ENCODE data around the gene HES5. TPM values are rescaled to one million over a fixed set of nuclear protein-coding genes. Genes with fewer than 3 reads are reported as not detected.

The HES5 gene
- polyA plus RNA-seq, 3 donors, result not detected

DNA sequence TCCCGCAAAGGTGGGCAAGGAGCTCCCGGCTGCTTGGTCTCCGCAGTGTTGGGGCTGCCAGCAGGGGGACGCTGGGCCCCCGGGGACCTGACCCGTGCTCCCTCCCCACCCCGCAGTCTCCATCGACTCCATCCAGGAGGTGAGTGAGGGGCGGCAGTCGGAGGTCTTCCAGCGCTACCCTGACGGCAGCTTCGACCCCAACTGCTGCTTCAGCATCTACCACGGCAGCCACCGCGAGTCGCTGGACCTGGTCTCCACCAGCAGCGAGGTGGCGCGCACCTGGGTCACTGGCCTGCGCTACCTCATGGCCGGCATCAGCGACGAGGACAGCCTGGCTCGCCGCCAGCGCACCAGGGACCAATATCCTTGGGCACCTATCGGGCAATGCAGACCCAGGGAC, 50.4 kb downstream of the HES5 start:
- no peak overlapping the region for H3K4me3 Mint-ChIP-seq
- WGBS (ENCODE audit: insufficient coverage), result 91% methylated on average over 28 of the region's 28 CpGs

DNA sequence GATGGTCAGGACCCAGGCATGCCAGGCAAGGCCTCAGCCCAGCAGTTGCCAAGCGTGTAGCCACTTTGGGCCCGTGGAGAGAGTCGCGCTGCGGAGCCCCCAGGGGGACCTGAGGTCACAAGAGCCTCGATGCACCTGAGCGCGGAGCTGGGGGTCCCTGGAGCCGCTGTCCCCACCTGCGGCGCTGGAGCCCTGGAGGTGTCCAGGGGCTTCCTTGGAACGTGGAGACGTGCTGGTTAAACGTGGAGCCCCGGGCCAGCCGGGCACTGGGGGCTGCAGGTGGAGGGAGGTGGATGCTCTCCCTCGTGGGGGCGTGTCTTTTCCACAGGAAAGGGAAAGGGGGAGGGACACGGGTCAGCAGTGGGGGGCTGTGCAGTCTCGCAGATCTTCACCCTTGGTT, 50.9 kb downstream of the HES5 start:
- H3K27ac ChIP-seq (ENCODE audit: low read depth in 1 of 2, low read length in 2 of 2), result no peak overlapping the region
- no peaks in the 10 kb centered on the region for H3K27me3 ChIP-seq (ENCODE audit: control insufficient read depth in 2 of 2, insufficient read depth in 2 of 2, low read length in 2 of 2)
- Mint-ChIP-seq H3K36me3 (no peaks in the 10 kb centered on the region), H3K27me3 (ENCODE audit: low read depth in 3 of 3) (peaks cover 0 to 2% (median 1%) of the 10 kb centered on the region in 3 donors), H3K27ac (peak overlapping the region in 1 of 7 donors; percentile 43), H3K4me1 (no peaks in the 10 kb centered on the region), H3K9me3 (no peaks in the 10 kb centered on the region), H3K4me3 (no peak overlapping the region)
- TF ChIP-seq, protein P1, sequence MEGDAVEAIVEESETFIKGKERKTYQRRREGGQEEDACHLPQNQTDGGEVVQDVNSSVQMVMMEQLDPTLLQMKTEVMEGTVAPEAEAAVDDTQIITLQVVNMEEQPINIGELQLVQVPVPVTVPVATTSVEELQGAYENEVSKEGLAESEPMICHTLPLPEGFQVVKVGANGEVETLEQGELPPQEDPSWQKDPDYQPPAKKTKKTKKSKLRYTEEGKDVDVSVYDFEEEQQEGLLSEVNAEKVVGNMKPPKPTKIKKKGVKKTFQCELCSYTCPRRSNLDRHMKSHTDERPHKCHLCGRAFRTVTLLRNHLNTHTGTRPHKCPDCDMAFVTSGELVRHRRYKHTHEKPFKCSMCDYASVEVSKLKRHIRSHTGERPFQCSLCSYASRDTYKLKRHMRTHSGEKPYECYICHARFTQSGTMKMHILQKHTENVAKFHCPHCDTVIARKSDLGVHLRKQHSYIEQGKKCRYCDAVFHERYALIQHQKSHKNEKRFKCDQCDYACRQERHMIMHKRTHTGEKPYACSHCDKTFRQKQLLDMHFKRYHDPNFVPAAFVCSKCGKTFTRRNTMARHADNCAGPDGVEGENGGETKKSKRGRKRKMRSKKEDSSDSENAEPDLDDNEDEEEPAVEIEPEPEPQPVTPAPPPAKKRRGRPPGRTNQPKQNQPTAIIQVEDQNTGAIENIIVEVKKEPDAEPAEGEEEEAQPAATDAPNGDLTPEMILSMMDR (IDR thresholded peaks at IDR 0.05), result no peak
- H3K36me3 ChIP-seq (replicated peaks in 1 of 2; ENCODE audit: control insufficient read depth in 1 of 2, insufficient read depth in 2 of 2, low read length in 2 of 2), result no peaks in the 10 kb centered on the region
- H2AFZ ChIP-seq (ENCODE audit: insufficient read depth, low read depth, low read length, poor library complexity, severe bottlenecking), result no peak overlapping the region
- H3K4me1 ChIP-seq (ENCODE audit: control insufficient read depth in 1 of 2, insufficient read depth in 2 of 2, low read length in 2 of 2), result no peaks in the 10 kb centered on the region
- no peaks in the 10 kb centered on the region for H3K79me2 ChIP-seq (ENCODE audit: insufficient read depth, low read length)
- no peaks in the 10 kb centered on the region for H3K9me3 ChIP-seq (replicated peaks in 1 of 2; ENCODE audit: control insufficient read depth in 1 of 2, insufficient read depth in 1 of 2, low read length in 2 of 2)
- no peak overlapping the region for H3K4me3 ChIP-seq (replicated peaks in 1 of 3; ENCODE audit: low read depth in 2 of 3, low read length in 3 of 3)
- H3K9ac ChIP-seq (ENCODE audit: insufficient read depth, low read length, poor library complexity, severe bottlenecking), result no peak overlapping the region
- no peak overlapping the region for H3K4me2 ChIP-seq (replicated peaks; ENCODE audit: extremely low read depth, low read length, poor library complexity, severe bottlenecking)
- WGBS (ENCODE audit: insufficient coverage), result 80% methylated on average over 19 of the region's 20 CpGs
- intact Hi-C loops (cut with micrococcal nuclease), result no loop called here
- DNase-seq, result no peak
- no peaks in the 10 kb centered on the region for H4K20me1 ChIP-seq (ENCODE audit: insufficient read depth, low read length)

More for the DNA sequence above, 50.4 kb downstream of the HES5 start:
- Mint-ChIP-seq H3K27ac (no peak overlapping the region), H3K4me1 (no peaks in the 10 kb centered on the region), H3K27me3 (ENCODE audit: low read depth in 3 of 3) (peaks cover 0 to 4% (median 1%) of the 10 kb centered on the region in 3 donors), H3K9me3 (no peaks in the 10 kb centered on the region), H3K36me3 (no peaks in the 10 kb centered on the region)
- Histone ChIP-seq H3K27me3 (ENCODE audit: control insufficient read depth in 2 of 2, insufficient read depth in 2 of 2, low read length in 2 of 2) (no peaks in the 10 kb centered on the region), H3K4me1 (ENCODE audit: control insufficient read depth in 1 of 2, insufficient read depth in 2 of 2, low read length in 2 of 2) (no peaks in the 10 kb centered on the region), H4K20me1 (ENCODE audit: insufficient read depth, low read length) (no peaks in the 10 kb centered on the region), H3K9me3 (replicated peaks in 1 of 2; ENCODE audit: control insufficient read depth in 1 of 2, insufficient read depth in 1 of 2, low read length in 2 of 2) (no peaks in the 10 kb centered on the region), H3K9ac (ENCODE audit: insufficient read depth, low read length, poor library complexity, severe bottlenecking) (no peak overlapping the region), H3K4me2 (replicated peaks; ENCODE audit: extremely low read depth, low read length, poor library complexity, severe bottlenecking) (no peak overlapping the region), H3K4me3 (replicated peaks in 1 of 3; ENCODE audit: low read depth in 2 of 3, low read length in 3 of 3) (no peak overlapping the region), H3K27ac (ENCODE audit: low read depth in 1 of 2, low read length in 2 of 2) (no peak overlapping the region), H3K79me2 (ENCODE audit: insufficient read depth, low read length) (no peaks in the 10 kb centered on the region), H2AFZ (ENCODE audit: insufficient read depth, low read depth, low read length, poor library complexity, severe bottlenecking) (no peak overlapping the region), H3K36me3 (replicated peaks in 1 of 2; ENCODE audit: control insufficient read depth in 1 of 2, insufficient read depth in 2 of 2, low read length in 2 of 2) (no peaks in the 10 kb centered on the region)
- intact Hi-C loops (cut with micrococcal nuclease), result no loop called here
- TF ChIP-seq, protein P1 (IDR thresholded peaks at IDR 0.05), result no peak
- no peak for DNase-seq

Other genes starting within 250 kb of the HES5 start
- 1 to 10 TPM; 1.5 to 3.0 (median 1.7) TPM for gene MORN1, start 138.7 kb downstream of the HES5 start, polyA plus RNA-seq
- 100 to 1,000 TPM in 2 of 3 donors, 10 to 100 TPM in 1; 98.3 to 235 (median 193) TPM for gene RER1, start 138.4 kb downstream of the HES5 start, polyA plus RNA-seq
- gene PEX10, start 117.7 kb downstream of the HES5 start, polyA plus RNA-seq, result 10 to 100 TPM in 1 of 3 donors, 1 to 10 TPM in 2; 7.0 to 10.5 (median 8.2) TPM
- gene PLCH2, start 54.0 kb downstream of the HES5 start, polyA plus RNA-seq, result 1 to 10 TPM in 1 of 3 donors, not detected in 2; 1.2 TPM
- gene PANK4, start 3.7 kb downstream of the HES5 start, polyA plus RNA-seq, result 10 to 100 TPM; 11.9 to 30.2 (median 13.7) TPM
- 100 to 1,000 TPM in 1 of 3 donors, 10 to 100 TPM in 2; 62.1 to 512 (median 64.4) TPM for gene TNFRSF14, start 26.1 kb upstream of the HES5 start, polyA plus RNA-seq
- gene PRXL2B, start 56.5 kb upstream of the HES5 start, polyA plus RNA-seq, result 1 to 10 TPM; 3.6 to 8.8 (median 6.0) TPM
- 1 to 10 TPM; 1.1 to 4.4 (median 1.9) TPM for gene MMEL1, start 102.8 kb upstream of the HES5 start, polyA plus RNA-seq